ENCODE data around the gene PLEKHA6. TPM values are rescaled to one million over a fixed set of nuclear protein-coding genes. Genes with fewer than 3 reads are reported as not detected.

PLEKHA6 gene
- total RNA-seq, 1 donor from 2014 or later: 0.21 TPM

GRCh38 chr1:204277563-204278219, 82.0 kb downstream of the PLEKHA6 start:
- H3K27ac Mint-ChIP-seq: no peak overlapping the region
- intact Hi-C loops (cut with micrococcal nuclease): no loop called here
- no peaks in the 10 kb centered on the region for H3K9me3 Mint-ChIP-seq
- H3K27me3 Mint-ChIP-seq (ENCODE audit: insufficient read depth): peaks cover 19% of the 10 kb centered on the region
- DNase-seq (ENCODE audit: low spot score): no peak
- H3K4me1 Mint-ChIP-seq (ENCODE audit: low read depth): no peaks in the 10 kb centered on the region
- H3K4me3 Mint-ChIP-seq: no peak overlapping the region
- no peaks in the 10 kb centered on the region for H3K36me3 Mint-ChIP-seq (ENCODE audit: low read depth)

- H3K4me1 Mint-ChIP-seq (ENCODE audit: low read depth): no peaks in the 10 kb centered on the region
- no peaks in the 10 kb centered on the region for H3K36me3 Mint-ChIP-seq (ENCODE audit: low read depth)
- H3K4me3 Mint-ChIP-seq: no peak overlapping the region
- peaks cover 19% of the 10 kb centered on the region for H3K27me3 Mint-ChIP-seq (ENCODE audit: insufficient read depth)
- DNase-seq (ENCODE audit: low spot score): no peak
- intact Hi-C loops (cut with micrococcal nuclease): no loop called here
- no peaks in the 10 kb centered on the region for H3K9me3 Mint-ChIP-seq
- no peak overlapping the region for H3K27ac Mint-ChIP-seq
Observed at GRCh38 chr1:204275695-204276370, 83.9 kb downstream of the PLEKHA6 start.

- intact Hi-C loops (cut with micrococcal nuclease): no loop called here
- Mint-ChIP-seq H3K27ac (no peak overlapping the region), H3K9me3 (no peaks in the 10 kb centered on the region), H3K36me3 (ENCODE audit: low read depth) (no peaks in the 10 kb centered on the region), H3K4me3 (no peak overlapping the region), H3K4me1 (ENCODE audit: low read depth) (no peaks in the 10 kb centered on the region), H3K27me3 (ENCODE audit: insufficient read depth) (peaks cover 16% of the 10 kb centered on the region)
- no peak for DNase-seq (ENCODE audit: low spot score)
Observed at GRCh38 chr1:204274446-204274845, 85.3 kb downstream of the PLEKHA6 start.

GRCh38 chr1:204272505-204272904, 87.2 kb downstream of the PLEKHA6 start:
- Mint-ChIP-seq H3K4me1 (ENCODE audit: low read depth) (no peaks in the 10 kb centered on the region), H3K36me3 (ENCODE audit: low read depth) (no peaks in the 10 kb centered on the region), H3K9me3 (no peaks in the 10 kb centered on the region), H3K4me3 (no peak overlapping the region), H3K27me3 (ENCODE audit: insufficient read depth) (peaks cover 3% of the 10 kb centered on the region), H3K27ac (no peak overlapping the region)
- intact Hi-C loops (cut with micrococcal nuclease): no loop called here
- no peak for DNase-seq (ENCODE audit: low spot score)

- no peak for DNase-seq (ENCODE audit: low spot score)
- no peak overlapping the region for H3K27ac Mint-ChIP-seq
- intact Hi-C loops (cut with micrococcal nuclease): no loop called here
- no peaks in the 10 kb centered on the region for H3K9me3 Mint-ChIP-seq
- peaks cover 2% of the 10 kb centered on the region for H3K27me3 Mint-ChIP-seq (ENCODE audit: insufficient read depth)
- H3K36me3 Mint-ChIP-seq (ENCODE audit: low read depth): no peaks in the 10 kb centered on the region
- no peak overlapping the region for H3K4me3 Mint-ChIP-seq
- H3K4me1 Mint-ChIP-seq (ENCODE audit: low read depth): no peaks in the 10 kb centered on the region
Observed at GRCh38 chr1:204271970-204272369, 87.8 kb downstream of the PLEKHA6 start.

GRCh38 chr1:204268101-204268500, 91.6 kb downstream of the PLEKHA6 start:
- H3K36me3 Mint-ChIP-seq (ENCODE audit: low read depth): no peaks in the 10 kb centered on the region
- intact Hi-C loops (cut with micrococcal nuclease): no loop called here
- peaks cover under 1% of the 10 kb centered on the region for H3K27me3 Mint-ChIP-seq (ENCODE audit: insufficient read depth)
- no peak overlapping the region for H3K27ac Mint-ChIP-seq
- H3K4me1 Mint-ChIP-seq (ENCODE audit: low read depth): no peaks in the 10 kb centered on the region
- H3K9me3 Mint-ChIP-seq: no peaks in the 10 kb centered on the region
- no peak for DNase-seq (ENCODE audit: low spot score)
- no peak overlapping the region for H3K4me3 Mint-ChIP-seq

- intact Hi-C loops (cut with micrococcal nuclease): no loop called here
- peaks cover 2% of the 10 kb centered on the region for H3K27me3 Mint-ChIP-seq (ENCODE audit: insufficient read depth)
- H3K4me1 Mint-ChIP-seq (ENCODE audit: low read depth): no peaks in the 10 kb centered on the region
- no peak for DNase-seq (ENCODE audit: low spot score)
- H3K27ac Mint-ChIP-seq: no peak overlapping the region
- no peaks in the 10 kb centered on the region for H3K9me3 Mint-ChIP-seq
- no peaks in the 10 kb centered on the region for H3K36me3 Mint-ChIP-seq (ENCODE audit: low read depth)
- no peak overlapping the region for H3K4me3 Mint-ChIP-seq
Observed at GRCh38 chr1:204267191-204267601, 92.5 kb downstream of the PLEKHA6 start.

- Mint-ChIP-seq H3K4me1 (ENCODE audit: low read depth) (no peaks in the 10 kb centered on the region), H3K36me3 (ENCODE audit: low read depth) (no peaks in the 10 kb centered on the region), H3K4me3 (no peak overlapping the region), H3K27ac (no peak overlapping the region), H3K9me3 (no peaks in the 10 kb centered on the region), H3K27me3 (ENCODE audit: insufficient read depth) (peaks cover 2% of the 10 kb centered on the region)
- intact Hi-C loops (cut with micrococcal nuclease): no loop called here
- DNase-seq (ENCODE audit: low spot score): no peak
Observed at GRCh38 chr1:204266504-204267034, 93.2 kb downstream of the PLEKHA6 start.

- DNase-seq (ENCODE audit: low spot score): no peak
- no peaks in the 10 kb centered on the region for H3K4me1 Mint-ChIP-seq (ENCODE audit: low read depth)
- H3K36me3 Mint-ChIP-seq (ENCODE audit: low read depth): no peaks in the 10 kb centered on the region
- no peak overlapping the region for H3K27ac Mint-ChIP-seq
- H3K9me3 Mint-ChIP-seq: no peaks in the 10 kb centered on the region
- H3K27me3 Mint-ChIP-seq (ENCODE audit: insufficient read depth): peaks cover 2% of the 10 kb centered on the region
- intact Hi-C loops (cut with micrococcal nuclease): no loop called here
- no peak overlapping the region for H3K4me3 Mint-ChIP-seq
Observed at GRCh38 chr1:204265665-204266064, 94.1 kb downstream of the PLEKHA6 start.

GRCh38 chr1:204264805-204265204, 94.9 kb downstream of the PLEKHA6 start:
- Mint-ChIP-seq H3K4me3 (no peak overlapping the region), H3K27ac (no peak overlapping the region), H3K36me3 (ENCODE audit: low read depth) (no peaks in the 10 kb centered on the region), H3K9me3 (no peaks in the 10 kb centered on the region), H3K4me1 (ENCODE audit: low read depth) (no peaks in the 10 kb centered on the region), H3K27me3 (ENCODE audit: insufficient read depth) (peaks cover 2% of the 10 kb centered on the region)
- DNase-seq (ENCODE audit: low spot score): no peak
- intact Hi-C loops (cut with micrococcal nuclease): no loop called here

GRCh38 chr1:204263254-204263910, 96.3 kb downstream of the PLEKHA6 start:
- H3K27me3 Mint-ChIP-seq (ENCODE audit: insufficient read depth): peaks cover 2% of the 10 kb centered on the region
- no peaks in the 10 kb centered on the region for H3K9me3 Mint-ChIP-seq
- no peaks in the 10 kb centered on the region for H3K4me1 Mint-ChIP-seq (ENCODE audit: low read depth)
- no peaks in the 10 kb centered on the region for H3K36me3 Mint-ChIP-seq (ENCODE audit: low read depth)
- H3K27ac Mint-ChIP-seq: no peak overlapping the region
- H3K4me3 Mint-ChIP-seq: no peak overlapping the region
- intact Hi-C loops (cut with micrococcal nuclease): no loop called here
- DNase-seq (ENCODE audit: low spot score): no peak

- Mint-ChIP-seq H3K27me3 (ENCODE audit: insufficient read depth) (peaks cover 2% of the 10 kb centered on the region), H3K36me3 (ENCODE audit: low read depth) (no peaks in the 10 kb centered on the region), H3K9me3 (no peaks in the 10 kb centered on the region), H3K4me3 (no peak overlapping the region), H3K4me1 (ENCODE audit: low read depth) (no peaks in the 10 kb centered on the region), H3K27ac (no peak overlapping the region)
- intact Hi-C loops (cut with micrococcal nuclease): no loop called here
- no peak for DNase-seq (ENCODE audit: low spot score)
Observed at GRCh38 chr1:204262506-204263253, 97.0 kb downstream of the PLEKHA6 start.
